OCI-LY7 (cell line): Measurements from ENCODE around the gene ZDHHC14. TPM values are rescaled to one million over a fixed set of nuclear protein-coding genes. Genes with fewer than 3 reads are reported as not detected.

Experiments used
- BruUV-seq: library from RNA; stranded (reverse); fragments of 400-500 nt; replicated peaks from 2 replicates; lab custom pipeline; 2021; lab: Mats Ljungman, UMichigan
- CTCF ChIA-PET: fragments of 300-600 bp; sonication (Branson Sonifier 250); formaldehyde crosslinking; loops from one replicate; lab custom pipeline; 2022; ENCODE audit warnings: antibody characterized with exemption; ENCODE audit not compliant: unreplicated experiment; lab: Charles Lee
- POLR2A ChIA-PET: fragments of 300-600 bp; sonication (Branson Sonifier 250); formaldehyde crosslinking; loops from one replicate; lab custom pipeline; 2022; ENCODE audit warnings: antibody characterized with exemption; lab: Charles Lee
- DNase-seq: peaks from one replicate; pipeline ENCODE4 v3.0.0-alpha.2; 2015; ENCODE audit warnings: low spot score
- H2AFZ ChIP-seq: fragments of 200-600 bp; sonication (generic), shearing (Covaris generic); 2 replicates; pipeline ENCODE4 v1.6.1; 2014; ENCODE audit warnings: mild to moderate bottlenecking, antibody characterized with exemption, low read length, moderate library complexity
- H3K27ac ChIP-seq: fragments of 200-600 bp; sonication (generic); 2 replicates; pipeline ENCODE4 v1.5.1; 2014; ENCODE audit warnings: mixed run types, low read depth, mild to moderate bottlenecking, moderate library complexity, low read length, inconsistent platforms; ENCODE audit not compliant: poor library complexity, severe bottlenecking
- H3K36me3 ChIP-seq: fragments of 200-600 bp; sonication (generic); 2 replicates; pipeline ENCODE4 v1.6.1; 2014; ENCODE audit warnings: mild to moderate bottlenecking, antibody characterized with exemption, low read length, moderate library complexity, mixed read lengths; ENCODE audit not compliant: insufficient read depth
- H3K4me1 ChIP-seq: fragments of 200-600 bp; sonication (generic); 2 replicates; pipeline ENCODE4 v1.5.1; 2014; ENCODE audit warnings: mild to moderate bottlenecking, low read length; ENCODE audit not compliant: insufficient read depth, poor library complexity, severe bottlenecking
- H3K4me2 ChIP-seq: fragments of 200-600 bp; sonication (generic); 2 replicates; pipeline ENCODE4 v1.6.1; 2014; ENCODE audit warnings: mild to moderate bottlenecking, low read length
- H3K4me3 ChIP-seq: fragments of 200-600 bp; sonication (generic); 2 replicates; pipeline ENCODE4 v1.5.1; 2014; ENCODE audit warnings: mild to moderate bottlenecking, low read depth, low read length; ENCODE audit not compliant: poor library complexity, severe bottlenecking
- H3K79me2 ChIP-seq: fragments of 200-600 bp; sonication (generic); 2 replicates; pipeline ENCODE4 v1.6.1; 2016; ENCODE audit warnings: low read depth, mild to moderate bottlenecking, low read length, moderate library complexity, mixed read lengths; ENCODE audit not compliant: insufficient read depth
- H3K9me2 ChIP-seq: fragments of 200-600 bp; sonication (generic); 2 replicates; pipeline ENCODE4 v1.6.1; 2016; ENCODE audit warnings: mild to moderate bottlenecking, low read length, mixed read lengths; ENCODE audit not compliant: insufficient read depth
- H3K9me3 ChIP-seq: fragments of 200-600 bp; sonication (generic); 2 replicates; pipeline ENCODE4 v1.6.1; 2014; ENCODE audit warnings: mild to moderate bottlenecking, mixed run types, low read length, mixed read lengths
- H4K20me1 ChIP-seq: fragments of 200-600 bp; sonication (generic); 2 replicates; pipeline ENCODE4 v1.6.1; 2014; ENCODE audit warnings: mild to moderate bottlenecking, antibody characterized with exemption, low read length, moderate library complexity, mixed read lengths; ENCODE audit not compliant: insufficient read depth
- EZH2phosphoT487 ChIP-seq: fragments of 200-600 bp; sonication (generic); IDR thresholded peaks from 2 replicates; pipeline ENCODE4 v1.6.1; 2018; ENCODE audit warnings: low read depth, borderline replicate concordance, mild to moderate bottlenecking, mixed run types, antibody characterized with exemption, low read length, moderate library complexity, mixed read lengths
- intact Hi-C: fragments of 100-400 bp; cut with micrococcal nuclease; formaldehyde crosslinking; loops from one replicate; pipeline ENCODE4 v1.10.0; 2022; ENCODE audit not compliant: unreplicated experiment
- total RNA-seq, 2 experiments: library from RNA; depleted of rRNA in 1 of 2; stranded (reverse); fragments of >200 nt in 1 of 2; shearing (Covaris generic) in 1 of 2; gene quantifications; 2 replicates each; pipeline ENCODE4 v1.2.3, GENCODE V29; 2014 to 2022
- TF ChIP-seq, protein P1 (sequence below): fragments of 200-600 bp; sonication (generic); conservative IDR thresholded peaks from 2 replicates; pipeline ENCODE4 v1.5.1; 2014; ENCODE audit warnings: mild to moderate bottlenecking, antibody characterized with exemption, low read length, moderate library complexity, mixed read lengths

Gene ZDHHC14
- total RNA-seq, 2 experiments from 2014 or later: 0.69 to 3.0 TPM

DNA sequence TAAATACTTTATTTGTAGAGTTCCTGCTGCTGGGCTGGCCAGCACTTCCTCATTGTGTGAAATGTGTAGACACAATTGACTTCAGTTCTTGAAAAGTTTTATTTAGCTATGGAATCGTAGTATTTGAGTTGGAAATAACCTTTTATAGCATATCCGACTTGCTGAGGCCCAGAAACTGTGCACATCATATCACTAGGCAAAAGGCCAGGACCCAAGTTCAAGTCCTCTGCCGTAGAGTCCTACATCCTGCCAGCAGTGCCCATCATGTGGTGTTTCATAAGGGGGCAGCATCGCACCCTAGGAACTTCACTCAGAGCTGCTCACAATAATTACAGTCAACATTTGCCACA, 234.4 kb downstream of the ZDHHC14 start:
- no peaks in the 10 kb centered on the region for H3K79me2 ChIP-seq
- no peak for DNase-seq
- ChIA-PET CTCF (no interaction called here), POLR2A (no interaction called here)
- TF ChIP-seq, protein P1, sequence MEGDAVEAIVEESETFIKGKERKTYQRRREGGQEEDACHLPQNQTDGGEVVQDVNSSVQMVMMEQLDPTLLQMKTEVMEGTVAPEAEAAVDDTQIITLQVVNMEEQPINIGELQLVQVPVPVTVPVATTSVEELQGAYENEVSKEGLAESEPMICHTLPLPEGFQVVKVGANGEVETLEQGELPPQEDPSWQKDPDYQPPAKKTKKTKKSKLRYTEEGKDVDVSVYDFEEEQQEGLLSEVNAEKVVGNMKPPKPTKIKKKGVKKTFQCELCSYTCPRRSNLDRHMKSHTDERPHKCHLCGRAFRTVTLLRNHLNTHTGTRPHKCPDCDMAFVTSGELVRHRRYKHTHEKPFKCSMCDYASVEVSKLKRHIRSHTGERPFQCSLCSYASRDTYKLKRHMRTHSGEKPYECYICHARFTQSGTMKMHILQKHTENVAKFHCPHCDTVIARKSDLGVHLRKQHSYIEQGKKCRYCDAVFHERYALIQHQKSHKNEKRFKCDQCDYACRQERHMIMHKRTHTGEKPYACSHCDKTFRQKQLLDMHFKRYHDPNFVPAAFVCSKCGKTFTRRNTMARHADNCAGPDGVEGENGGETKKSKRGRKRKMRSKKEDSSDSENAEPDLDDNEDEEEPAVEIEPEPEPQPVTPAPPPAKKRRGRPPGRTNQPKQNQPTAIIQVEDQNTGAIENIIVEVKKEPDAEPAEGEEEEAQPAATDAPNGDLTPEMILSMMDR: peak; percentile 45
- TF ChIP-seq EZH2phosphoT487: no peak
- no TSS peak for BruUV-seq
- H3K9me2 ChIP-seq: no peaks in the 10 kb centered on the region
- no peaks in the 10 kb centered on the region for H3K36me3 ChIP-seq
- H4K20me1 ChIP-seq: no peaks in the 10 kb centered on the region
- H3K9me3 ChIP-seq: no peaks in the 10 kb centered on the region
- H3K27ac ChIP-seq: no peak overlapping the region
- no peak overlapping the region for H2AFZ ChIP-seq
- intact Hi-C loops: no loop called here
- no peak overlapping the region for H3K4me3 ChIP-seq
- H3K4me1 ChIP-seq: peaks cover 5% of the 10 kb centered on the region
- H3K4me2 ChIP-seq: no peak overlapping the region

- no peaks in the 10 kb centered on the region for H4K20me1 ChIP-seq
- POLR2A ChIA-PET: no interaction called here
- intact Hi-C loops: no loop called here
- H3K79me2 ChIP-seq: no peaks in the 10 kb centered on the region
- no peak for TF ChIP-seq EZH2phosphoT487
- TF ChIP-seq, protein P1: no peak
- no peak overlapping the region for H3K4me3 ChIP-seq
- H3K27ac ChIP-seq: no peak overlapping the region
- H3K9me3 ChIP-seq: no peaks in the 10 kb centered on the region
- no peak overlapping the region for H2AFZ ChIP-seq
- H3K4me2 ChIP-seq: no peak overlapping the region
- BruUV-seq: no TSS peak
- DNase-seq: no peak
- no peaks in the 10 kb centered on the region for H3K9me2 ChIP-seq
- no peaks in the 10 kb centered on the region for H3K36me3 ChIP-seq
- H3K4me1 ChIP-seq: no peaks in the 10 kb centered on the region
- CTCF ChIA-PET: interaction anchor here (0.5 kb wide), 1 partner anchor 124 kb away, joined by 5 read pairs; no protein-coding TSS in a partner anchor
Observed at GRCh38 chr6:157615951-157616350, 235.0 kb downstream of the ZDHHC14 start.

DNA sequence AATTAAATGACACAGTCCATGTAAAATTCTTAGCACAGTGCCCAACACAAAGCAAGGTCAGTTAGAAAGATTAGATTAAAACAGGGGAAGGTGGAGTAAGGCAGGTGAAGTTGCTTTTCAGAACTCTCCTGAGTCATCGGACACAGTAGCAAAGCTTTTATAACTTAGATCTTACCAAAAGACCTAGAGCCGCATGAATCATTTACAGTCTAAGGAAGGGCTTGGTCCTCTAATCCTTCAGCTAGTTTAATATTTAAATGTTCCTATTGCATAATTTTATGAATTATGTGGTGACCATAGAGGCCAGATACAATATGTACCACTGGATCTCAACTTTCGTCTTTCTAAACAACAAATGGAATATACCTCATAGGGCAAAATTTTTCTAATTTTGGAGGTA, 240.0 kb downstream of the ZDHHC14 start:
- POLR2A ChIA-PET: interaction anchor here (0.6 kb wide), 1 partner anchor 14 kb away, joined by 3 read pairs; no protein-coding TSS in a partner anchor
- CTCF ChIA-PET: no interaction called here
- Histone ChIP-seq H3K27ac (no peak overlapping the region), H3K79me2 (no peaks in the 10 kb centered on the region), H4K20me1 (no peaks in the 10 kb centered on the region), H2AFZ (no peak overlapping the region), H3K9me2 (no peaks in the 10 kb centered on the region), H3K4me3 (no peak overlapping the region), H3K4me2 (no peak overlapping the region), H3K9me3 (no peaks in the 10 kb centered on the region), H3K36me3 (no peaks in the 10 kb centered on the region), H3K4me1 (no peaks in the 10 kb centered on the region)
- no peak for DNase-seq
- no TSS peak for BruUV-seq
- TF ChIP-seq, protein P1: no peak
- intact Hi-C loops: no loop called here
